T-helper 2 cell treated with Interferon-gamma antibody and Interleukin-4, amounts not matched to agents 5 μg/mL and 100 μg/mL, for 36 hours (primary cell): ENCODE data around the gene NOP53.

Experiments used
- DNase-seq: peaks from one replicate; pipeline ENCODE4 v3.0.0; 2021; ENCODE audit warnings: low spot score
- H3K27ac Mint-ChIP-seq: one replicate; pipeline ENCODE4 v1.8.0; 2021; ENCODE audit warnings: mild to moderate bottlenecking, mixed read lengths
- H3K27me3 Mint-ChIP-seq: one replicate; pipeline ENCODE4 v1.8.0; 2021; ENCODE audit warnings: low read depth, mixed read lengths
- H3K36me3 Mint-ChIP-seq: one replicate; pipeline ENCODE4 v1.8.0; 2021; ENCODE audit warnings: low read depth, mixed read lengths
- H3K4me1 Mint-ChIP-seq: one replicate; pipeline ENCODE4 v1.8.0; 2021; ENCODE audit warnings: low read depth, mixed read lengths
- H3K4me3 Mint-ChIP-seq: one replicate; pipeline ENCODE4 v1.8.0; 2022; ENCODE audit warnings: mild to moderate bottlenecking, moderate library complexity, mixed read lengths
- H3K9me3 Mint-ChIP-seq: one replicate; pipeline ENCODE4 v1.8.0; 2021; ENCODE audit warnings: mixed read lengths

Gene NOP53

GRCh38 chr19:47745010-47745901 is at the start of gene NOP53:
TSS of gene NOP53 (plus strand) at chr19:47745546. CDS start at chr19:47745560, 14 bp downstream.
- DNase-seq: peak; percentile 95
- Mint-ChIP-seq H3K9me3 (no peaks in the 10 kb centered on the region), H3K27me3 (no peaks in the 10 kb centered on the region), H3K36me3 (peaks cover 22% of the 10 kb centered on the region), H3K27ac (peak within 1 kb of the TSS; percentile 100), H3K4me1 (peaks cover 26% of the 10 kb centered on the region), H3K4me3 (peak within 1 kb of the TSS; percentile 95)

GRCh38 chr19:47696635-47697034 is 48.7 kb upstream of the NOP53 start:
- no peak overlapping the region for H3K27ac Mint-ChIP-seq
- H3K4me1 Mint-ChIP-seq: no peaks in the 10 kb centered on the region
- H3K36me3 Mint-ChIP-seq: peaks cover 8% of the 10 kb centered on the region
- H3K4me3 Mint-ChIP-seq: no peak overlapping the region
- no peak for DNase-seq
- no peaks in the 10 kb centered on the region for H3K27me3 Mint-ChIP-seq
- no peaks in the 10 kb centered on the region for H3K9me3 Mint-ChIP-seq

- H3K9me3 Mint-ChIP-seq: no peaks in the 10 kb centered on the region
- no peaks in the 10 kb centered on the region for H3K4me1 Mint-ChIP-seq
- DNase-seq: peak; percentile 33
- peaks cover 9% of the 10 kb centered on the region for H3K36me3 Mint-ChIP-seq
- H3K27ac Mint-ChIP-seq: no peak overlapping the region
- H3K27me3 Mint-ChIP-seq: no peaks in the 10 kb centered on the region
- H3K4me3 Mint-ChIP-seq: no peak overlapping the region
These were observed 47.3 kb upstream of the NOP53 start for GRCh38 chr19:47697863-47698609.

GRCh38 chr19:47698631-47699359 is 46.6 kb upstream of the NOP53 start:
- H3K27ac Mint-ChIP-seq: no peak overlapping the region
- DNase-seq: no peak
- no peaks in the 10 kb centered on the region for H3K27me3 Mint-ChIP-seq
- H3K9me3 Mint-ChIP-seq: no peaks in the 10 kb centered on the region
- peaks cover 13% of the 10 kb centered on the region for H3K36me3 Mint-ChIP-seq
- no peaks in the 10 kb centered on the region for H3K4me1 Mint-ChIP-seq
- no peak overlapping the region for H3K4me3 Mint-ChIP-seq

- Mint-ChIP-seq H3K4me3 (no peak overlapping the region), H3K27ac (no peak overlapping the region), H3K4me1 (no peaks in the 10 kb centered on the region), H3K9me3 (no peaks in the 10 kb centered on the region), H3K27me3 (no peaks in the 10 kb centered on the region), H3K36me3 (peaks cover 13% of the 10 kb centered on the region)
- DNase-seq: peak; percentile 23
These were observed 45.9 kb upstream of the NOP53 start for GRCh38 chr19:47699360-47699917.

GRCh38 chr19:47700934-47701716 is 44.2 kb upstream of the NOP53 start:
- H3K9me3 Mint-ChIP-seq: no peaks in the 10 kb centered on the region
- H3K27me3 Mint-ChIP-seq: no peaks in the 10 kb centered on the region
- no peaks in the 10 kb centered on the region for H3K4me1 Mint-ChIP-seq
- H3K27ac Mint-ChIP-seq: no peak overlapping the region
- no peak overlapping the region for H3K4me3 Mint-ChIP-seq
- no peak for DNase-seq
- H3K36me3 Mint-ChIP-seq: peaks cover 13% of the 10 kb centered on the region

GRCh38 chr19:47701717-47702552 is 43.4 kb upstream of the NOP53 start:
- Mint-ChIP-seq H3K4me3 (no peak overlapping the region), H3K36me3 (peaks cover 13% of the 10 kb centered on the region), H3K27ac (no peak overlapping the region), H3K4me1 (no peaks in the 10 kb centered on the region), H3K9me3 (no peaks in the 10 kb centered on the region), H3K27me3 (no peaks in the 10 kb centered on the region)
- DNase-seq: no peak

- Mint-ChIP-seq H3K4me3 (no peak overlapping the region), H3K27ac (no peak overlapping the region)
These were observed 42.7 kb upstream of the NOP53 start for GRCh38 chr19:47702671-47703070.

GRCh38 chr19:47703301-47703700 is 42.0 kb upstream of the NOP53 start:
- Mint-ChIP-seq H3K27me3 (no peaks in the 10 kb centered on the region), H3K9me3 (no peaks in the 10 kb centered on the region), H3K27ac (no peak overlapping the region), H3K36me3 (peaks cover 13% of the 10 kb centered on the region), H3K4me3 (no peak overlapping the region), H3K4me1 (no peaks in the 10 kb centered on the region)
- DNase-seq: no peak

More at GRCh38 chr19:47702671-47703070, 42.7 kb upstream of the NOP53 start:
- Mint-ChIP-seq H3K36me3 (peaks cover 13% of the 10 kb centered on the region), H3K27me3 (no peaks in the 10 kb centered on the region), H3K4me1 (no peaks in the 10 kb centered on the region), H3K9me3 (no peaks in the 10 kb centered on the region)
- no peak for DNase-seq

GRCh38 chr19:47704024-47704423 is 41.3 kb upstream of the NOP53 start:
- Mint-ChIP-seq H3K36me3 (peaks cover 13% of the 10 kb centered on the region), H3K9me3 (no peaks in the 10 kb centered on the region), H3K4me3 (no peak overlapping the region), H3K27me3 (no peaks in the 10 kb centered on the region), H3K4me1 (no peaks in the 10 kb centered on the region), H3K27ac (no peak overlapping the region)
- DNase-seq: no peak

GRCh38 chr19:47704656-47705055 is 40.7 kb upstream of the NOP53 start:
- no peaks in the 10 kb centered on the region for H3K4me1 Mint-ChIP-seq
- H3K27ac Mint-ChIP-seq: no peak overlapping the region
- DNase-seq: no peak
- no peaks in the 10 kb centered on the region for H3K9me3 Mint-ChIP-seq
- H3K4me3 Mint-ChIP-seq: no peak overlapping the region
- peaks cover 13% of the 10 kb centered on the region for H3K36me3 Mint-ChIP-seq
- no peaks in the 10 kb centered on the region for H3K27me3 Mint-ChIP-seq

GRCh38 chr19:47707135-47707925 is 38.0 kb upstream of the NOP53 start:
- Mint-ChIP-seq H3K4me1 (no peaks in the 10 kb centered on the region), H3K9me3 (no peaks in the 10 kb centered on the region), H3K27me3 (peaks cover 5% of the 10 kb centered on the region), H3K36me3 (peaks cover 11% of the 10 kb centered on the region), H3K27ac (no peak overlapping the region), H3K4me3 (no peak overlapping the region)
- DNase-seq: peak; percentile 58
